GM12872 (cell line): ENCODE measurements around the gene RBM44.

Experiments
- TF ChIP-seq, protein P1 (sequence below): IDR thresholded peaks from 3 replicates; pipeline ENCODE4 v1.5.1; 2011; ENCODE audit warnings: low read depth, mild to moderate bottlenecking, low read length, moderate library complexity; ENCODE audit not compliant: insufficient read depth

The RBM44 gene

DNA sequence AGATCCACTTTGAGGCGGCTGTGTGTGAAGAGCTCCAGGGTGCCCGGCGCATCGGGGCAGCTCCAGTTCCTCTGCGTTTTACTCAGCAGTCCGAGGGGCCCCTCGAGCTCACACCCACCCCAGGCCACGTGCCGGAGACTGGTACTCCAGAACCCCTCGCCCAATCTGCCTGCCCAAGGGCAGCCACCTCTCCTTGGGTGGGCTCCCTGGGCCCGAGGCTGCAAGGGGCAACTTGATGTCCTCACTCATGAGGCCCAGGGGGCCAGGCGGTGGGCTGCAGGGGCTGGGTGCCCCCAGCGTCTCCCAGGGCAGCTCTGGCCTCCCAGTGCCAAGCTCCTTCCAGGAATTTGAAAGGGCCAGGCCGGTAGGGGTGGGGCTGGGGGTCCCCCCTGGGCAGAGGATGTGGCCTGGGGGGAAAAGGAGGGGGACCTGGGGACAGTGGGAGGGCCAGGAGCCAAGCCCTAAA is 77.5 kb downstream of the RBM44 start:
- TF ChIP-seq, protein P1, sequence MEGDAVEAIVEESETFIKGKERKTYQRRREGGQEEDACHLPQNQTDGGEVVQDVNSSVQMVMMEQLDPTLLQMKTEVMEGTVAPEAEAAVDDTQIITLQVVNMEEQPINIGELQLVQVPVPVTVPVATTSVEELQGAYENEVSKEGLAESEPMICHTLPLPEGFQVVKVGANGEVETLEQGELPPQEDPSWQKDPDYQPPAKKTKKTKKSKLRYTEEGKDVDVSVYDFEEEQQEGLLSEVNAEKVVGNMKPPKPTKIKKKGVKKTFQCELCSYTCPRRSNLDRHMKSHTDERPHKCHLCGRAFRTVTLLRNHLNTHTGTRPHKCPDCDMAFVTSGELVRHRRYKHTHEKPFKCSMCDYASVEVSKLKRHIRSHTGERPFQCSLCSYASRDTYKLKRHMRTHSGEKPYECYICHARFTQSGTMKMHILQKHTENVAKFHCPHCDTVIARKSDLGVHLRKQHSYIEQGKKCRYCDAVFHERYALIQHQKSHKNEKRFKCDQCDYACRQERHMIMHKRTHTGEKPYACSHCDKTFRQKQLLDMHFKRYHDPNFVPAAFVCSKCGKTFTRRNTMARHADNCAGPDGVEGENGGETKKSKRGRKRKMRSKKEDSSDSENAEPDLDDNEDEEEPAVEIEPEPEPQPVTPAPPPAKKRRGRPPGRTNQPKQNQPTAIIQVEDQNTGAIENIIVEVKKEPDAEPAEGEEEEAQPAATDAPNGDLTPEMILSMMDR = no peak

GRCh38 chr2:237876532-237876931 is 78.0 kb downstream of the RBM44 start:
- TF ChIP-seq, protein P1 = no peak

DNA sequence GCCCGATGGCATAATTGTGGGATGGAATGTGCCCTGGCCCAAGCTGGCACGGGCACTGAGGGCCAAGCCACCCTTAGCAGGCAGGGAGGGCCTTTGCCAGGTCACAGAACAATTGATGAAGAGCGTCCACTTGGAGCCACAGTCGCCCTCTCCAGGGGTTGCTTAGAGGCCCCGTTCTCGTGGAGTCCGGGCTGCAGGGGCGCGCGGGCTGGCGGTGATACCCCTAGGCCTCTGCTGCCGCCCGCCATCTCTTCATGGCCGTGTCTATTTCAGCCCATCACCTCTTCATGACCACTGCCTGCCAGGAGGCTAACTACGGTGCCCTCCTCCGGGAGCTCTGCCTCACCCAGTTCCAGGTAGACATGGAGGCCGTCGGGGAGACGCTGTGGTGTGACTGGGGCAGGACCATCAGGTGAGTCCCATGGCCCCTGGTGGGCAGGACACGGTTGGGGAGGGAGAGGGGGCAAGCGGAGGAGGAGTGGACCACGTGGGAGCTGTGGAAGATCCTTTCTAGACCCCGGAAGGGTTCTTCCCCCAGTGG is 78.4 kb downstream of the RBM44 start:
- TF ChIP-seq, protein P1 = no peak

GRCh38 chr2:237877576-237878307 is 79.2 kb downstream of the RBM44 start:
- TF ChIP-seq, protein P1 = no peak

DNA sequence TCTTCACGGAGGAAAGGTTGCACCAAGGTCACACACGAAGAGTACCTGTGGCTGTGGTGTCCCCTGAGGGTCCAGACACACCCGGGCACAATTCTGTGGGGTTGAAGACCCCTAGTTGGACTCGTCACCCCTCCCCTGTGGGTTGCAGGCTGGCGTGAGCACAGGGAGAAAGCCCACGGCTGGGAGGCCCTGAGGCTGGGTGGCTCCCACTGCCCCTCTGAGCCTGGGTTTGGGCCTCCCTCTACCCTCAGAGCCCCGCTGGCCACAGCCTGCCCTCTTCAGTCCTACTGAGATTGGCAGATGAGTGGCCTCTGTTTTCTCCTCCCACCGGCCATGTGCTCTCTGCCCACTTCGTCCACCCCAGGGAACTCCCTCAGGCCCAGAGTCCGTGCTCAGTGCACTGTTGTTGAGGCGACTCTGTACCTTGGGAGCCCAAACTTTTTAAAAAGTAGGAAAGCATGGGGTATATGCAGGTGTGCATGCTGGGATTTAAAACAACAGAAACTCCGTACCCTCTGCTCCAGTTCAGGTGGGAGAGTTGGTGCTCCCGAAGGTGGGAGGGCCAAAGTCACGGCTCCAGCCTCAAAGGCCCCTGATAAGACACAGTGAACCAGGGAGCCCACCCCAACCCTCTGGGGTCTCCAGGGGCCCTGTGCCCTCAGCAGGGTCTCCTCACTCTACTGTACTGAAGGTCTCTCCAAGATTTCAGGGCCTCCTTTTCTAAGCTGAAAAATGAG is 79.9 kb downstream of the RBM44 start:
- TF ChIP-seq, protein P1 = no peak

- TF ChIP-seq, protein P1 = no peak
These were observed 80.5 kb downstream of the RBM44 start for GRCh38 chr2:237879058-237879430.

DNA sequence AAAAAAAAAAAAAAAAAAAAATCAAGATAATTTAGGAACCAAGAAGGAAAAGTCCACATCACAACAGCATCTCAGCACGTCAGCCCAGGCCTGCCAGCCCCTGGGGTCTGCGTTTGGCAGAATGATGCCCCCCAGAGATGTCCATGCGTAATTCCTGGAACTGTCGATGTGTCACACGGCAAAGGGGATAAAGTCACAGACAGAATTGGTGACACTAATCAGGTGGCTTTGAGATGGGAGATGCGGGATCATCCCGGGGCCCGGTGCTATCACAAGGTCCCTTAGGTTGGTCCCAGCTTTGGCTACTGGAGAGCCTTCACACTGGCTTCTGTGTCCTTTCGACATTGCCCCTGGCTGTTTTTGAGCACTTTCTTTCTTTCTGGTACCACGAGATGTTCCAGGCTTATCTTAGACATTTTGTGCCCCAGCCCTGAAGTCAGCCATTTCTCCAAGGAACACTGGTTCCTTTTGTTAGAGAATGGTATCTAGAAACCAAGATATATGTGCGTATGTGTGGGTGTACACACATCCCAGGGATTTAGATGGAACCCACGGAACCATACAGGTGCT is 81.5 kb downstream of the RBM44 start:
- TF ChIP-seq, protein P1 = no peak
